Esophagus squamous epithelium (tissue), 4 donors: ENCODE data around the gene JARID2.

Experiments used
- POLR2A ChIP-seq, 4 donors: fragments of 450-650 bp; IDR thresholded peaks; one replicate each; pipeline ENCODE4 v1.6.1; 2017; ENCODE audit warnings: antibody characterized with exemption in 4 of 4, mild to moderate bottlenecking in 4 of 4, moderate library complexity in 3 of 4
- TF ChIP-seq, protein P1 (sequence below), 6 experiments: fragments of 450-650 bp in 4 of 6; fragments of 200-600 bp in 2 of 6; sonication (generic) in 2 of 6; IDR thresholded peaks; one replicate each; pipeline ENCODE4 v1.5.1; 2016 to 2019; ENCODE audit warnings: antibody characterized with exemption in 6 of 6, mild to moderate bottlenecking in 4 of 6, moderate library complexity in 4 of 6

GRCh38 chr6:15260099-15260821, 14.4 kb downstream of the JARID2 start:
- TF ChIP-seq, protein P1, sequence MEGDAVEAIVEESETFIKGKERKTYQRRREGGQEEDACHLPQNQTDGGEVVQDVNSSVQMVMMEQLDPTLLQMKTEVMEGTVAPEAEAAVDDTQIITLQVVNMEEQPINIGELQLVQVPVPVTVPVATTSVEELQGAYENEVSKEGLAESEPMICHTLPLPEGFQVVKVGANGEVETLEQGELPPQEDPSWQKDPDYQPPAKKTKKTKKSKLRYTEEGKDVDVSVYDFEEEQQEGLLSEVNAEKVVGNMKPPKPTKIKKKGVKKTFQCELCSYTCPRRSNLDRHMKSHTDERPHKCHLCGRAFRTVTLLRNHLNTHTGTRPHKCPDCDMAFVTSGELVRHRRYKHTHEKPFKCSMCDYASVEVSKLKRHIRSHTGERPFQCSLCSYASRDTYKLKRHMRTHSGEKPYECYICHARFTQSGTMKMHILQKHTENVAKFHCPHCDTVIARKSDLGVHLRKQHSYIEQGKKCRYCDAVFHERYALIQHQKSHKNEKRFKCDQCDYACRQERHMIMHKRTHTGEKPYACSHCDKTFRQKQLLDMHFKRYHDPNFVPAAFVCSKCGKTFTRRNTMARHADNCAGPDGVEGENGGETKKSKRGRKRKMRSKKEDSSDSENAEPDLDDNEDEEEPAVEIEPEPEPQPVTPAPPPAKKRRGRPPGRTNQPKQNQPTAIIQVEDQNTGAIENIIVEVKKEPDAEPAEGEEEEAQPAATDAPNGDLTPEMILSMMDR (IDR thresholded peaks at IDR 0.05), result no peak
- TF ChIP-seq POLR2A (IDR thresholded peaks at IDR 0.05), result no peak
